SK-N-SH treated with all-trans-retinoic acid at 6 μM for 48 hours (cell line): ENCODE measurements around the gene ZBTB16.

Experiments
- ATAC-seq: fragments of 200-7000 bp; cut with Tn5 transposase; 3 replicates; pipeline ENCODE4 v1.9.1; 2020; ENCODE audit warnings: mild to moderate bottlenecking, moderate library complexity
- ARNTL ChIP-seq: fragments of 450-650 bp; formaldehyde crosslinking; IDR thresholded peaks from 2 replicates; pipeline ENCODE4 v1.5.0; 2020; ENCODE audit warnings: low read depth, mild to moderate bottlenecking, moderate library complexity, borderline replicate concordance
- BACH2 ChIP-seq: fragments of 250-450 bp; sonication (Bioruptor Pico); IDR thresholded peaks from 2 replicates; pipeline ENCODE4 v1.9.0; 2021; ENCODE audit warnings: mild to moderate bottlenecking, borderline replicate concordance
- CREB5 ChIP-seq: fragments of 250-450 bp; sonication (Bioruptor Pico); IDR thresholded peaks from 2 replicates; pipeline ENCODE4 v1.5.1; 2020; ENCODE audit warnings: low read depth, mild to moderate bottlenecking, moderate library complexity
- CSDC2 ChIP-seq: fragments of 250-450 bp; sonication (Bioruptor Pico); IDR thresholded peaks from 2 replicates; pipeline ENCODE4 v1.5.0; 2020; ENCODE audit warnings: mild to moderate bottlenecking, moderate library complexity
- CSRNP3 ChIP-seq: fragments of 250-450 bp; sonication (Bioruptor Pico); IDR thresholded peaks from 2 replicates; pipeline ENCODE4 v1.5.1; 2021; ENCODE audit warnings: mild to moderate bottlenecking, moderate library complexity
- ESRRG ChIP-seq: fragments of 250-450 bp; sonication (Bioruptor Pico); IDR thresholded peaks from 2 replicates; pipeline ENCODE4 v1.6.1; 2021; ENCODE audit warnings: mild to moderate bottlenecking
- OSR1 ChIP-seq: fragments of 250-450 bp; sonication (Bioruptor Pico); IDR thresholded peaks from 2 replicates; pipeline ENCODE4 v1.8.0; 2022; ENCODE audit warnings: moderate library complexity, mild to moderate bottlenecking, inconsistent platforms
- PATZ1 ChIP-seq: fragments of 250-450 bp; sonication (Bioruptor Pico); IDR thresholded peaks from 2 replicates; pipeline ENCODE4 v1.8.0; 2020; ENCODE audit warnings: mild to moderate bottlenecking, moderate library complexity, borderline replicate concordance
- PPARA ChIP-seq: fragments of 250-450 bp; sonication (Bioruptor Pico); IDR thresholded peaks from 2 replicates; pipeline ENCODE4 v1.5.0; 2020; ENCODE audit warnings: mild to moderate bottlenecking, borderline replicate concordance
- RARB ChIP-seq: fragments of 250-450 bp; sonication (Bioruptor Pico); IDR thresholded peaks from 2 replicates; pipeline ENCODE4 v1.8.0; 2021; ENCODE audit warnings: mild to moderate bottlenecking, moderate library complexity
- SNAI2 ChIP-seq: fragments of 250-450 bp; sonication (Bioruptor Pico); IDR thresholded peaks from 2 replicates; pipeline ENCODE4 v1.5.0; 2020; ENCODE audit warnings: mild to moderate bottlenecking, moderate library complexity
- TOX ChIP-seq: fragments of 250-450 bp; sonication (Bioruptor Pico); IDR thresholded peaks from 2 replicates; pipeline ENCODE4 v1.8.0; 2021; ENCODE audit warnings: mild to moderate bottlenecking, moderate library complexity, borderline replicate concordance
- TSHZ2 ChIP-seq: fragments of 250-450 bp; sonication (Bioruptor Pico); IDR thresholded peaks from 2 replicates; pipeline ENCODE4 v1.5.0; 2020; ENCODE audit warnings: mild to moderate bottlenecking, moderate library complexity
- ZC3H10 ChIP-seq: fragments of 250-450 bp; sonication (Bioruptor Pico); IDR thresholded peaks from 2 replicates; pipeline ENCODE4 v1.5.1; 2021; ENCODE audit warnings: mild to moderate bottlenecking, moderate library complexity
- ZFP3 ChIP-seq: fragments of 250-450 bp; sonication (Bioruptor Pico); IDR thresholded peaks from 2 replicates; pipeline ENCODE4 v1.5.0; 2020; ENCODE audit warnings: mild to moderate bottlenecking, moderate library complexity
- ZNF565 ChIP-seq: fragments of 450-650 bp; formaldehyde crosslinking; conservative IDR thresholded peaks from 2 replicates; pipeline ENCODE4 v1.5.0; 2020; ENCODE audit warnings: low read depth, mild to moderate bottlenecking, moderate library complexity
- ZNF8 ChIP-seq: fragments of 450-650 bp; formaldehyde crosslinking; IDR thresholded peaks from 2 replicates; pipeline ENCODE4 v1.5.0; 2020; ENCODE audit warnings: mild to moderate bottlenecking, moderate library complexity

The ZBTB16 gene

GRCh38 chr11:114116357-114116756 is 56.8 kb downstream of the ZBTB16 start:
- ATAC-seq = no peak
- no peak for TF ChIP-seq ZC3H10
- TF ChIP-seq ZNF8 (CRISPR knock-in tag) = no peak

GRCh38 chr11:114116800-114117199 is 57.3 kb downstream of the ZBTB16 start:
- no peak for ATAC-seq

GRCh38 chr11:114120606-114121005 is 61.1 kb downstream of the ZBTB16 start:
- ATAC-seq = no peak
- TF ChIP-seq PATZ1 (CRISPR knock-in tag) (no peak), ARNTL (CRISPR knock-in tag) (no peak), RARB (no peak), TSHZ2 (CRISPR knock-in tag) (no peak), OSR1 (no peak), PPARA (no peak), ZNF565 (CRISPR knock-in tag) (no peak)

More at GRCh38 chr11:114116800-114117199, 57.3 kb downstream of the ZBTB16 start:
- TF ChIP-seq OSR1 = no peak
- no peak for TF ChIP-seq TOX (CRISPR knock-in tag)
- TF ChIP-seq CSRNP3 = no peak
- no peak for TF ChIP-seq ZC3H10
- no peak for TF ChIP-seq BACH2 (CRISPR knock-in tag)
- no peak for TF ChIP-seq SNAI2 (CRISPR knock-in tag)
- TF ChIP-seq CSDC2 (CRISPR knock-in tag) = no peak
- no peak for TF ChIP-seq ZFP3 (CRISPR knock-in tag)
- TF ChIP-seq PATZ1 (CRISPR knock-in tag) = no peak
- TF ChIP-seq CREB5 (CRISPR knock-in tag) = no peak
- TF ChIP-seq TSHZ2 (CRISPR knock-in tag) = no peak
- TF ChIP-seq ZNF565 (CRISPR knock-in tag) = no peak
- no peak for TF ChIP-seq ESRRG (CRISPR knock-in tag)
